K562 (cell line): ENCODE data around the gene N4BP2. TPM values are rescaled to one million over a fixed set of nuclear protein-coding genes. Genes with fewer than 3 reads are reported as not detected.

ENCODE experiments used
- ATAC-seq: fragments of 200-7000 bp; cut with Tn5 transposase; 3 replicates; pipeline ENCODE4 v1.9.1; 2020; ENCODE audit warnings: moderate library complexity
- BruUV-seq: library from RNA; stranded (reverse); fragments of 400-500 nt; replicated peaks from 2 replicates; lab custom pipeline; 2021; lab: Mats Ljungman, UMichigan
- CTCF ChIA-PET: fragments of 300-600 bp; formaldehyde crosslinking; extraction: SDS; loops from one replicate; lab custom pipeline; 2021; ENCODE audit warnings: low intra/inter-chr PET ratio; lab: Yijun Ruan, JAX
- POLR2A ChIA-PET: fragments of 300-600, 350-650 bp; sonication (Branson Sonifier 250); formaldehyde crosslinking; extraction: SDS; loops from one replicate; lab custom pipeline; 2021; ENCODE audit warnings: antibody characterized with exemption, inconsistent platforms; lab: Yijun Ruan, JAX
- DNase-seq, 4 experiments: peaks; one replicate each; pipeline versions ENCODE4 v3.0.0 to v3.0.0-alpha.2; 2011 to 2018; ENCODE audit warnings: low spot score in 3 of 4, mixed read lengths in 3 of 4; ENCODE audit errors: extremely low read depth in 1 of 4
- FAIRE-seq: peaks from 2 replicates; lab custom pipeline; 2011; peaks lifted over from hg19 to GRCh38; lab: Jason Lieb, UNC
- H2AFZ ChIP-seq: 2 replicates; pipeline ENCODE4 v1.6.0; 2011; ENCODE audit warnings: low read depth, low read length, control low read depth, inconsistent platforms
- H3K27ac ChIP-seq: fragments of 200-600 bp; 3 replicates; pipeline ENCODE4 v1.8.0; 2011; ENCODE audit warnings: low read depth, mild to moderate bottlenecking, control low read depth, inconsistent platforms, low read length, moderate library complexity, mixed read lengths; ENCODE audit errors: extremely low read depth
- H3K27me3 ChIP-seq, 2 experiments: fragments of 300-600 bp in 1 of 2; 2 replicates in 1 of 2; 3 replicates in 1 of 2; pipeline versions ENCODE4 v1.6.0 to v1.8.0; 2011; ENCODE audit warnings: inconsistent platforms in 2 of 2, low read length in 2 of 2, mild to moderate bottlenecking in 1 of 2, mixed read lengths in 1 of 2, moderate library complexity in 1 of 2; ENCODE audit not compliant: control insufficient read depth in 2 of 2, insufficient read depth in 2 of 2
- H3K36me3 ChIP-seq: fragments of 300-600 bp; 3 replicates; pipeline ENCODE4 v1.8.0; 2011; ENCODE audit warnings: mild to moderate bottlenecking, low read length, inconsistent platforms; ENCODE audit not compliant: control insufficient read depth, insufficient read depth
- H3K4me1 ChIP-seq, 2 experiments: fragments of 200-600 bp in 1 of 2; replicated peaks in 1 of 2; 2 replicates in 1 of 2; 3 replicates in 1 of 2; pipeline versions ENCODE4 v1.5.1 to v1.8.0; 2011; ENCODE audit warnings: inconsistent platforms in 2 of 2, low read length in 2 of 2, mild to moderate bottlenecking in 1 of 2, mixed read lengths in 1 of 2, moderate library complexity in 1 of 2; ENCODE audit not compliant: control insufficient read depth in 2 of 2, insufficient read depth in 2 of 2
- H3K4me2 ChIP-seq: 2 replicates; pipeline ENCODE4 v1.6.1; 2011; ENCODE audit warnings: low read length, control low read depth, inconsistent platforms, mixed read lengths; ENCODE audit not compliant: insufficient read depth
- H3K4me3 ChIP-seq: fragments of 200-600 bp; sonication (generic), shearing (Covaris generic); 2 replicates; pipeline ENCODE4 v1.5.1; 2016; ENCODE audit warnings: control low read depth, inconsistent platforms
- H3K79me2 ChIP-seq: fragments of 200-600 bp; 3 replicates; pipeline ENCODE4 v1.8.0; 2011; ENCODE audit warnings: low read length, inconsistent platforms; ENCODE audit not compliant: control insufficient read depth, insufficient read depth
- H3K9ac ChIP-seq, 2 experiments: 2 replicates each; pipeline versions ENCODE4 v1.6.0 to v1.6.1; 2011; ENCODE audit warnings: low read depth in 2 of 2, low read length in 2 of 2, control low read depth in 1 of 2, inconsistent platforms in 1 of 2, mild to moderate bottlenecking in 1 of 2, mixed read lengths in 1 of 2; ENCODE audit not compliant: insufficient read depth in 1 of 2
- H3K9me1 ChIP-seq: one replicate; pipeline ENCODE4 v1.6.0; 2011; ENCODE audit warnings: inconsistent platforms, mild to moderate bottlenecking, low read length, moderate library complexity; ENCODE audit not compliant: control insufficient read depth, insufficient read depth
- H3K9me3 ChIP-seq: replicated peaks from 2 replicates; pipeline ENCODE4 v1.5.1; 2011; ENCODE audit warnings: low read depth, low read length, inconsistent platforms; ENCODE audit not compliant: control insufficient read depth, insufficient read depth
- H4K20me1 ChIP-seq: replicated peaks from 2 replicates; pipeline ENCODE4 v1.6.1; 2011; ENCODE audit warnings: low read length, inconsistent platforms, mixed read lengths; ENCODE audit not compliant: control insufficient read depth, insufficient read depth
- BCLAF1 ChIP-seq, 2 experiments: fragments of 450-650 bp in 1 of 2; IDR thresholded peaks; 2 replicates each; pipeline ENCODE4 v1.6.1; 2011 to 2017; ENCODE audit warnings: low read depth in 2 of 2, antibody characterized with exemption in 1 of 2, borderline replicate concordance in 1 of 2, low read length in 1 of 2, mild to moderate bottlenecking in 1 of 2, mixed read lengths in 1 of 2; ENCODE audit not compliant: control insufficient read depth in 1 of 2
- ELF4 ChIP-seq: fragments of 450-650 bp; formaldehyde crosslinking; IDR thresholded peaks from 2 replicates; pipeline ENCODE4 v1.4.0; 2022; ENCODE audit warnings: missing genetic modification characterization
- FOXK1 ChIP-seq: sonication (generic); formaldehyde crosslinking; IDR thresholded peaks from 2 replicates; pipeline ENCODE4 v1.8.0; 2022; ENCODE audit warnings: missing genetic modification reagents, mild to moderate bottlenecking, borderline replicate concordance
- FOXM1 ChIP-seq, 2 experiments: fragments of 450-650 bp in 1 of 2; sonication (generic) in 1 of 2; formaldehyde crosslinking in 1 of 2; IDR thresholded peaks; 2 replicates each; pipeline versions ENCODE4 v1.6.1 to v1.9.0; 2017 to 2022; ENCODE audit warnings: low read depth in 2 of 2, mild to moderate bottlenecking in 2 of 2, missing genetic modification reagents in 1 of 2, moderate library complexity in 1 of 2
- MTA2 ChIP-seq: fragments of 450-650 bp; IDR thresholded peaks from 2 replicates; pipeline ENCODE4 v1.6.1; 2016; ENCODE audit warnings: low read depth
- NCOA1 ChIP-seq: fragments of 450-650 bp; IDR thresholded peaks from 2 replicates; pipeline ENCODE4 v1.6.1; 2016; ENCODE audit warnings: low read depth
- NR1H2 ChIP-seq: sonication (generic); formaldehyde crosslinking; IDR thresholded peaks from 2 replicates; pipeline ENCODE4 v1.4.0; 2020; ENCODE audit warnings: mild to moderate bottlenecking, missing genetic modification reagents
- PTTG1 ChIP-seq: fragments of 450-650 bp; IDR thresholded peaks from 2 replicates; pipeline ENCODE4 v1.6.1; 2016; ENCODE audit warnings: low read depth, mild to moderate bottlenecking, missing genetic modification characterization, missing compliant biosample characterization
- SAFB ChIP-seq: fragments of 200-400 bp; formaldehyde crosslinking; IDR thresholded peaks from 2 replicates; pipeline ENCODE4 v1.6.1; 2017; ENCODE audit warnings: low read depth, low read length, borderline replicate concordance
- SRF ChIP-seq, 2 experiments: fragments of 250-450, 450-650 bp in 1 of 2; sonication (Bioruptor Pico) in 1 of 2; sonication (generic) in 1 of 2; formaldehyde crosslinking; IDR thresholded peaks; 2 replicates each; pipeline versions ENCODE4 v1.5.0 to v1.5.1; 2020 to 2022; ENCODE audit warnings: mild to moderate bottlenecking in 1 of 2, missing genetic modification reagents in 1 of 2
- STAT5B ChIP-seq: fragments of 250-450 bp; sonication (Bioruptor Pico); IDR thresholded peaks from 2 replicates; pipeline ENCODE4 v1.8.0; 2021; ENCODE audit warnings: mild to moderate bottlenecking, inconsistent platforms
- ZFPM2 ChIP-seq: fragments of 250-450 bp; sonication (Bioruptor Pico); IDR thresholded peaks from 2 replicates; pipeline ENCODE4 v1.5.1; 2022; ENCODE audit warnings: mild to moderate bottlenecking
- ZKSCAN1 ChIP-seq: fragments of 150-350 bp; IDR thresholded peaks from 2 replicates; pipeline ENCODE4 v1.6.1; 2016; ENCODE audit warnings: low read depth, low read length
- ZNF436 ChIP-seq: fragments of 250-450, 450-650 bp; sonication (Bioruptor Pico); formaldehyde crosslinking; IDR thresholded peaks from 2 replicates; pipeline ENCODE4 v1.7.0; 2020; ENCODE audit warnings: mild to moderate bottlenecking
- WGBS: fragments of 100-300 bp; shearing (Covaris generic); methylation state at CpG from one replicate; pipeline ENCODE4 v1.1.6; 2016; ENCODE audit warnings: low coverage, mixed read lengths; ENCODE audit not compliant: insufficient coverage; ENCODE audit errors: missing lambda C conversion rate; 5-methylcytosine and 5-hydroxymethylcytosine counted together
- in situ Hi-C: fragments of 300-500 bp; cut with MboI; formaldehyde crosslinking; loops from 4 replicates; pipeline ENCODE4 v1.15.0; 2018; ENCODE audit warnings: inconsistent platforms, mixed read lengths
- intact Hi-C: fragments of 100-400 bp; cut with micrococcal nuclease; formaldehyde crosslinking; loops from 2 replicates; pipeline ENCODE4 v1.14.2; 2022
- polyA plus RNA-seq, 8 experiments: library from polyadenylated mRNA; depleted of rRNA in 4 of 8; stranded (reverse) in 5 of 8; unstranded in 3 of 8; fragments of >200 nt; fragmentation: Nextera tagmentation in 2 of 8; fragmentation: Illumina TruSeq in 1 of 8; extraction: Ambion mirVana in 2 of 8; extraction: Trizol in 1 of 8; gene quantifications; 2 replicates each; pipeline versions ENCODE4 v1.2.1 to v1.2.3, GENCODE V29; 2011 to 2014; ENCODE audit warnings: inconsistent platforms in 1 of 8, missing spikeins in 1 of 8
- total RNA-seq, 7 experiments: library from RNA; depleted of rRNA in 6 of 7; stranded (reverse); fragments of >200 nt in 6 of 7; fragmentation: Illumina TruSeq in 2 of 7; extraction: Trizol in 2 of 7; gene quantifications; 2 replicates each; pipeline versions ENCODE4 v1.2.1 to v1.2.3, GENCODE V29; 2011 to 2021; ENCODE audit warnings: low replicate concordance in 1 of 7
- TF ChIP-seq, protein P1 (sequence below): fragments of 250-450 bp; sonication (Bioruptor Pico); IDR thresholded peaks from 2 replicates; pipeline ENCODE4 v1.9.0; 2021; ENCODE audit warnings: mild to moderate bottlenecking, inconsistent platforms
- TF ChIP-seq, protein P2 (sequence below): fragments of 250-450 bp; sonication (Bioruptor Pico); IDR thresholded peaks from 2 replicates; pipeline ENCODE4 v1.8.0; 2022; ENCODE audit warnings: inconsistent platforms, mild to moderate bottlenecking, moderate library complexity, borderline replicate concordance

The N4BP2 gene
- total and polyA plus RNA-seq, 9 of the 15 experiments (the other 6 are each of a cell fraction or from before 2014, with no cell fraction given), result 2.7 to 12.6 (median 7.6) TPM

DNA sequence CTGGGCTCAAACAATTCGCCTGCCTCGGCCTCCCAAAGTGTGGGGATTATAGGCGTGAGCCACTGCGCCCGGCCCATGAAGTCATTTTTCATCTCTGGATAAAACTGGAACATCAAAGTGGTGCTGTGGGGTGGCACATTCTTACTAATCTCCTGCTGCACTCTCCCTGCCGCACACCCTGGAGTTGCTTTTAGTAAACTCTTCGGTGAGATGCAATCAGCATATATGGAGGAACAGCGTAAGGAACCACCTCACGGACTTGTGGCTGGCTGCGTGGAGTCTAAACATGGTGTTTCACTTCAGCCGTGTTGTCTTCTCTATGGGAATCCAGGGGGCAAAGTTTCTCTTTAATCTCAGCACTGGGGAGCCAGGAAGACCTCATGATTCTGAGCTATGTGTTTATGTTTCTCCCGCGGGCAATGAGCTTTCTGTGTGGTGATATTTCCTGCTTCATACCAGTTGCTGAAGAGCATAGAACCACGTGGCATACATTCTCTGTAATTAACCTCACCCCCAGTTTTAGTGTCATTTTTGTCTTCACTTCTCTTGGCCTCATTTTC lies 138.0 kb downstream of the N4BP2 start:
- Histone ChIP-seq H3K27ac (peak overlapping the region; percentile 86), H4K20me1 (no peaks in the 10 kb centered on the region), H3K9ac (peak overlapping the region; percentile 76 to 87; a peak in 3 of 4 replicates), H3K79me2 (peaks cover 30% of the 10 kb centered on the region), H3K9me3 (no peaks in the 10 kb centered on the region), H3K4me3 (no peak overlapping the region; the same call in 1 of the 2 replicates), H3K27me3 (no peaks in the 10 kb centered on the region), H2AFZ (peak overlapping the region; percentile 94), H3K4me1 (peaks cover 28 to 48% of the 10 kb centered on the region in 2 experiments), H3K4me2 (peak overlapping the region; percentile 80), H3K9me1 (no peaks in the 10 kb centered on the region), H3K36me3 (no peaks in the 10 kb centered on the region)
- in situ Hi-C loops (no loop called here), intact Hi-C loops (no loop called here)
- ATAC-seq, result peak; percentile 10
- 12% methylated on average over 14 of the region's 14 CpGs for WGBS
- peak; percentile 70 for FAIRE-seq
- ChIA-PET CTCF (no interaction called here), POLR2A (interaction anchor here (0.6 to 1.7 kb wide), 5 partner anchors 9 to 235 kb away, joined by 3 to 5 read pairs (median 4); no protein-coding TSS in a partner anchor)
- no TSS peak for BruUV-seq
- DNase-seq, result peak in 1 of 4 experiments; percentile 62
- TF ChIP-seq BCLAF1 (IDR thresholded peaks at IDR 0.05; ENCODE audit: borderline replicate concordance in 1 of 2, control insufficient read depth in 1 of 2, low read depth in 2 of 2, low read length in 1 of 2) (no peak), ZKSCAN1 (no peak), SRF (CRISPR knock-in tag; IDR thresholded peaks at IDR 0.05) (no peak), STAT5B (CRISPR knock-in tag) (no peak), NR1H2 (no peak), PTTG1 (tag) (no peak), FOXK1 (CRISPR knock-in tag) (no peak), ZNF436 (CRISPR knock-in tag) (no peak), FOXM1 (IDR thresholded peaks at IDR 0.05; ENCODE audit: low read depth) (no peak), FOXM1 (CRISPR knock-in tag; IDR thresholded peaks at IDR 0.05; ENCODE audit: low read depth) (no peak), ZFPM2 (CRISPR knock-in tag) (no peak), NCOA1 (no peak), MTA2 (no peak), SAFB (no peak), ELF4 (CRISPR knock-in tag) (no peak)
- TF ChIP-seq, protein P1, sequence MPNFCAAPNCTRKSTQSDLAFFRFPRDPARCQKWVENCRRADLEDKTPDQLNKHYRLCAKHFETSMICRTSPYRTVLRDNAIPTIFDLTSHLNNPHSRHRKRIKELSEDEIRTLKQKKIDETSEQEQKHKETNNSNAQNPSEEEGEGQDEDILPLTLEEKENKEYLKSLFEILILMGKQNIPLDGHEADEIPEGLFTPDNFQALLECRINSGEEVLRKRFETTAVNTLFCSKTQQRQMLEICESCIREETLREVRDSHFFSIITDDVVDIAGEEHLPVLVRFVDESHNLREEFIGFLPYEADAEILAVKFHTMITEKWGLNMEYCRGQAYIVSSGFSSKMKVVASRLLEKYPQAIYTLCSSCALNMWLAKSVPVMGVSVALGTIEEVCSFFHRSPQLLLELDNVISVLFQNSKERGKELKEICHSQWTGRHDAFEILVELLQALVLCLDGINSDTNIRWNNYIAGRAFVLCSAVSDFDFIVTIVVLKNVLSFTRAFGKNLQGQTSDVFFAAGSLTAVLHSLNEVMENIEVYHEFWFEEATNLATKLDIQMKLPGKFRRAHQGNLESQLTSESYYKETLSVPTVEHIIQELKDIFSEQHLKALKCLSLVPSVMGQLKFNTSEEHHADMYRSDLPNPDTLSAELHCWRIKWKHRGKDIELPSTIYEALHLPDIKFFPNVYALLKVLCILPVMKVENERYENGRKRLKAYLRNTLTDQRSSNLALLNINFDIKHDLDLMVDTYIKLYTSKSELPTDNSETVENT (CRISPR knock-in tag), result no peak
- TF ChIP-seq, protein P2, sequence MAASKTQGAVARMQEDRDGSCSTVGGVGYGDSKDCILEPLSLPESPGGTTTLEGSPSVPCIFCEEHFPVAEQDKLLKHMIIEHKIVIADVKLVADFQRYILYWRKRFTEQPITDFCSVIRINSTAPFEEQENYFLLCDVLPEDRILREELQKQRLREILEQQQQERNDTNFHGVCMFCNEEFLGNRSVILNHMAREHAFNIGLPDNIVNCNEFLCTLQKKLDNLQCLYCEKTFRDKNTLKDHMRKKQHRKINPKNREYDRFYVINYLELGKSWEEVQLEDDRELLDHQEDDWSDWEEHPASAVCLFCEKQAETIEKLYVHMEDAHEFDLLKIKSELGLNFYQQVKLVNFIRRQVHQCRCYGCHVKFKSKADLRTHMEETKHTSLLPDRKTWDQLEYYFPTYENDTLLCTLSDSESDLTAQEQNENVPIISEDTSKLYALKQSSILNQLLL (CRISPR knock-in tag), result no peak
